IMR-90 (cell line): ENCODE measurements around the gene KCNQ1. TPM values are rescaled to one million over a fixed set of nuclear protein-coding genes. Genes with fewer than 3 reads are reported as not detected.

ENCODE experiments used
- ATAC-seq: fragments of 200-7000 bp; cut with Tn5 transposase; 2 replicates; pipeline ENCODE4 v1.9.1; 2020; ENCODE audit warnings: low read depth, mild to moderate bottlenecking, moderate library complexity
- BruUV-seq: library from RNA; stranded (reverse); fragments of 400-500 nt; replicated peaks from 2 replicates; lab custom pipeline; 2021; lab: Mats Ljungman, UMichigan
- CTCF ChIA-PET: fragments of 300-600 bp; formaldehyde crosslinking; extraction: SDS; loops from one replicate; lab custom pipeline; 2021; ENCODE audit warnings: antibody characterized with exemption; lab: Yijun Ruan, JAX
- POLR2A ChIA-PET: fragments of 300-600 bp; sonication (Branson Sonifier 250); formaldehyde crosslinking; loops from one replicate; lab custom pipeline; 2022; ENCODE audit warnings: antibody characterized with exemption; ENCODE audit not compliant: unreplicated experiment; lab: Charles Lee
- DNase-seq: peaks from one replicate; pipeline ENCODE4 v3.0.0; 2013
- H2AFZ ChIP-seq: replicated peaks from 2 replicates; pipeline ENCODE3; 2013; ENCODE audit warnings: low read length, mild to moderate bottlenecking; ENCODE audit not compliant: poor library complexity
- H2AK5ac ChIP-seq: 2 replicates; pipeline ENCODE4 v1.6.1; 2013; ENCODE audit warnings: low read depth, low read length, inconsistent platforms
- H2AK9ac ChIP-seq: replicated peaks from 2 replicates; pipeline ENCODE3; 2013; ENCODE audit warnings: mild to moderate bottlenecking, low read depth, low read length, moderate library complexity; ENCODE audit not compliant: poor library complexity
- H2BK120ac ChIP-seq: 2 replicates; pipeline ENCODE4 v1.6.1; 2013; ENCODE audit warnings: low read depth, low read length, inconsistent platforms
- H2BK15ac ChIP-seq: 3 replicates; pipeline ENCODE4 v1.6.1; 2013; ENCODE audit warnings: low read depth, low read length, inconsistent platforms
- H2BK20ac ChIP-seq: 2 replicates; pipeline ENCODE4 v1.6.1; 2013; ENCODE audit warnings: low read depth, mild to moderate bottlenecking, inconsistent platforms, low read length, moderate library complexity
- H2BK5ac ChIP-seq: 2 replicates; pipeline ENCODE4 v1.6.1; 2013; ENCODE audit warnings: mild to moderate bottlenecking, low read depth, low read length, inconsistent platforms; ENCODE audit not compliant: poor library complexity, severe bottlenecking
- H3K14ac ChIP-seq: replicated peaks from 2 replicates; pipeline ENCODE4 v1.6.1; 2013; ENCODE audit warnings: low read depth, low read length, inconsistent platforms
- H3K18ac ChIP-seq: 2 replicates; pipeline ENCODE4 v1.6.1; 2013; ENCODE audit warnings: low read depth, low read length, control low read depth
- H3K23ac ChIP-seq: 2 replicates; pipeline ENCODE4 v1.6.1; 2013; ENCODE audit warnings: low read depth, low read length, inconsistent platforms
- H3K27ac ChIP-seq: 2 replicates; pipeline ENCODE4 v1.5.1; 2013; ENCODE audit warnings: mild to moderate bottlenecking, control low read depth, low read length; ENCODE audit not compliant: insufficient read depth
- H3K27me3 ChIP-seq: 2 replicates; pipeline ENCODE4 v1.6.1; 2013; ENCODE audit warnings: low read length; ENCODE audit not compliant: control insufficient read depth, insufficient read depth
- H3K36me3 ChIP-seq: 2 replicates; pipeline ENCODE4 v1.6.1; 2013; ENCODE audit warnings: low read length, mixed read lengths; ENCODE audit not compliant: control insufficient read depth, insufficient read depth
- H3K4ac ChIP-seq: 2 replicates; pipeline ENCODE4 v1.6.1; 2013; ENCODE audit warnings: low read depth, low read length, inconsistent platforms
- H3K4me1 ChIP-seq: 2 replicates; pipeline ENCODE4 v1.6.1; 2013; ENCODE audit warnings: low read length, mixed read lengths; ENCODE audit not compliant: control insufficient read depth, insufficient read depth
- H3K4me2 ChIP-seq: 2 replicates; pipeline ENCODE4 v1.6.1; 2013; ENCODE audit warnings: low read depth, mild to moderate bottlenecking, control low read depth, low read length, moderate library complexity
- H3K4me3 ChIP-seq: 2 replicates; pipeline ENCODE4 v1.5.1; 2013; ENCODE audit warnings: low read depth, mild to moderate bottlenecking, control low read depth, low read length, moderate library complexity; ENCODE audit not compliant: insufficient read depth
- H3K56ac ChIP-seq: 2 replicates; pipeline ENCODE4 v1.6.1; 2013; ENCODE audit warnings: low read length, inconsistent platforms; ENCODE audit not compliant: insufficient read depth; ENCODE audit errors: extremely low read depth
- H3K79me1 ChIP-seq, 2 experiments: 2 replicates each; pipeline ENCODE4 v1.6.1; 2013; ENCODE audit warnings: low read length in 2 of 2, inconsistent platforms in 1 of 2, low read depth in 1 of 2
- H3K9ac ChIP-seq: 2 replicates; pipeline ENCODE4 v1.6.1; 2013; ENCODE audit warnings: low read depth, low read length, control low read depth
- H3K9me1 ChIP-seq: 2 replicates; pipeline ENCODE4 v1.6.1; 2013; ENCODE audit warnings: low read length, inconsistent platforms; ENCODE audit not compliant: insufficient read depth
- H3K9me3 ChIP-seq: 2 replicates; pipeline ENCODE4 v1.6.1; 2013; ENCODE audit warnings: low read length; ENCODE audit not compliant: control insufficient read depth, insufficient read depth
- H4K20me1 ChIP-seq: 2 replicates; pipeline ENCODE4 v1.6.1; 2013; ENCODE audit warnings: low read length, inconsistent platforms; ENCODE audit not compliant: insufficient read depth
- H4K5ac ChIP-seq: 2 replicates; pipeline ENCODE4 v1.6.1; 2013; ENCODE audit warnings: mild to moderate bottlenecking, low read depth, low read length, control low read depth
- H4K8ac ChIP-seq, 2 experiments: 2 replicates each; pipeline ENCODE4 v1.6.1; 2013; ENCODE audit warnings: low read depth in 2 of 2, low read length in 2 of 2, control low read depth in 1 of 2, inconsistent platforms in 1 of 2
- H4K91ac ChIP-seq: 2 replicates; pipeline ENCODE4 v1.6.1; 2013; ENCODE audit warnings: low read depth, low read length, inconsistent platforms; ENCODE audit not compliant: insufficient read depth
- FOS ChIP-seq: fragments of 150-350 bp; IDR thresholded peaks from 2 replicates; pipeline ENCODE4 v1.6.1; 2016; ENCODE audit warnings: low read depth, low read length
- RCOR1 ChIP-seq: IDR thresholded peaks from 2 replicates; pipeline ENCODE4 v1.6.1; 2012; ENCODE audit warnings: mild to moderate bottlenecking, low read length, improper control_type of control experiment; ENCODE audit not compliant: insufficient replicate concordance
- USF2 ChIP-seq: fragments of 150-350 bp; IDR thresholded peaks from 2 replicates; pipeline ENCODE4 v1.6.1; 2017; ENCODE audit warnings: mild to moderate bottlenecking, antibody characterized with exemption, low read length, low read depth
- WGBS, 2 experiments: methylation state at CpG; one replicate each; pipeline versions ENCODE4 v1.1.5 to v1.1.7; 2013; ENCODE audit warnings: missing lambda C conversion rate in 2 of 2; ENCODE audit not compliant: insufficient read length in 1 of 2; ENCODE audit errors: extremely low coverage in 2 of 2; 5-methylcytosine and 5-hydroxymethylcytosine counted together
- dilution Hi-C: fragments of 300-500 bp; cut with HindIII; formaldehyde crosslinking; loops from one replicate; pipeline ENCODE4 v1.14.3; 2018; ENCODE audit warnings: low sequenced_read_pairs; ENCODE audit not compliant: unreplicated experiment
- in situ Hi-C: fragments of 300-500 bp; cut with MboI; formaldehyde crosslinking; loops from 3 replicates; pipeline ENCODE4 v1.14.3; 2019; ENCODE audit warnings: low sequenced_read_pairs, inconsistent platforms, mixed read lengths
- intact Hi-C: fragments of 100-400 bp; cut with micrococcal nuclease; formaldehyde crosslinking; loops from 2 replicates; pipeline ENCODE4 v1.10.0; 2022
- polyA plus RNA-seq, 3 experiments: library from polyadenylated mRNA; depleted of rRNA; stranded (reverse); fragments of >200 nt; gene quantifications; 2 replicates each; pipeline ENCODE4 v1.2.3, GENCODE V29; 2012; ENCODE audit warnings: low replicate concordance in 1 of 3
- total RNA-seq: library from RNA; depleted of rRNA; stranded (reverse); fragments of >200 nt; gene quantifications from 2 replicates; pipeline ENCODE4 v1.2.3, GENCODE V29; 2012

Gene KCNQ1
- total and polyA plus RNA-seq, 2 of the 4 experiments (the other 2 are of a cell fraction) = 0.07 TPM; not detected in 1

DNA sequence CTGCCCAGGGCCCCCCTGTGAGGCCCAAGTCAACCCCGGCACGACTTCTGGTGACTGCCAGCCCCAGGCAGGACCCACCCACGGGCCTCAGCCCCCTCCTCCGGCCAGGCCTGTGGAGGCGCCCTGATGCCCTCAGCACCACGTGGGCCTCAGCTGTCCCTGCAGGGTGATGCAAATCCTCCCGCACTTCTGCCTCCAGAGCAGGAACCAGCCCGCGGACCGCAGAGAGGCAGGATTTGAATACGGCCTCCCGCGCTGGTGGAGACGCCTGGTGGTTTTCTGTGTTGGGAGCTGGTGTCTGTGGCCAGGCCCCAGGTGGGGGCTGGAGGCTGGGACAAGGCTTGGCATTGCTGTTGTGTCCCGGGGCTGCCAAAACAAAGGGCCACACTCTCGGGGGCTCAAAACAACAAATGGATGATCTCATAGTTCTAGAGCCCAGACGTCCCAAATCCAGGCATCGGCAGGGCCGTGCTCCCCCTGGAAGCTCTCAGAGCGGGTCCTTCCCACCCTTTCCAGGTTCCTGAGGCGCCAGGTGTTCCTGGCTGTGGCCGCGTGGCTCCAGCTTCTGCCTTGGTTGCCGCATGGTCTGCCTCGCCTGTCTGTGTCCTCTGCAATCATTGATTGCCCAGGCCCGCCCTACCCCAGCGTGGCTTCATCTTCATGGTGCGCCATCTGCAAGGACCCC lies 19.9 kb upstream of the KCNQ1 start:
- ATAC-seq (no peak), DNase-seq (no peak)
- in situ Hi-C loops (loop anchor here (5.0 to 10.0 kb wide), 2 partner anchors 107 to 470 kb away; no protein-coding TSS in a partner anchor), dilution Hi-C loops (no loop called here), intact Hi-C loops (no loop called here)
- no peak overlapping the region for H4K91ac ChIP-seq
- no peak overlapping the region for H2BK20ac ChIP-seq
- no peak overlapping the region for H3K4me2 ChIP-seq
- peaks cover 11% of the 10 kb centered on the region; the same call in 1 of the 2 replicates for H3K27me3 ChIP-seq
- no peaks in the 10 kb centered on the region for H3K4me1 ChIP-seq
- ChIA-PET POLR2A (no interaction called here), CTCF (interaction anchor here (1.0 to 1.2 kb wide), 2 partner anchors 107 to 120 kb away, joined by 3 read pairs; no protein-coding TSS in a partner anchor)
- H3K23ac ChIP-seq = no peak overlapping the region
- H3K4me3 ChIP-seq = no peak overlapping the region
- BruUV-seq = no TSS peak
- H3K9me1 ChIP-seq = no peaks in the 10 kb centered on the region
- no peak overlapping the region for H2AFZ ChIP-seq
- no peak overlapping the region for H2AK9ac ChIP-seq
- no peak overlapping the region for H4K8ac ChIP-seq
- H4K20me1 ChIP-seq = no peaks in the 10 kb centered on the region
- no peak overlapping the region for H4K5ac ChIP-seq
- H3K9ac ChIP-seq = no peak overlapping the region
- no peak overlapping the region for H3K56ac ChIP-seq
- TF ChIP-seq RCOR1 = no peak
- TF ChIP-seq USF2 = no peak
- TF ChIP-seq FOS = no peak
- no peak overlapping the region for H3K27ac ChIP-seq
- H2BK15ac ChIP-seq = no peak overlapping the region
- H3K18ac ChIP-seq = no peak overlapping the region
- no peak overlapping the region for H2BK5ac ChIP-seq
- H3K9me3 ChIP-seq = no peaks in the 10 kb centered on the region
- WGBS, 2 experiments = 67% methylated on average over 12 of the region's 28 CpGs; no CpG with 5 or more reads in 1 of the 2 experiments
- H3K4ac ChIP-seq = no peak overlapping the region
- H3K79me1 ChIP-seq = no peaks in the 10 kb centered on the region
- no peak overlapping the region for H2BK120ac ChIP-seq
- H3K36me3 ChIP-seq = no peaks in the 10 kb centered on the region
- H2AK5ac ChIP-seq = no peak overlapping the region
- H3K14ac ChIP-seq = no peak overlapping the region
